ENCODE data around the gene CLEC4F. TPM values are rescaled to one million over a fixed set of nuclear protein-coding genes. Genes with fewer than 3 reads are reported as not detected.

CLEC4F gene
- total and polyA plus RNA-seq, 2 of the 4 experiments (the other 2 are of a cell fraction), result not detected

GRCh38 chr2:70769450-70769849 lies 50.9 kb downstream of the CLEC4F start:
- CTCF ChIA-PET, result interaction anchor here (0.6 kb wide), 1 partner anchor 1208 kb away, joined by 4 read pairs; no protein-coding TSS in a partner anchor
- Histone ChIP-seq H2AK5ac (ENCODE audit: low read depth, low read length) (no peak overlapping the region), H4K5ac (ENCODE audit: low read depth, low read length) (no peak overlapping the region), H3K79me1 (ENCODE audit: low read depth in 1 of 2, low read length in 2 of 2) (no peaks in the 10 kb centered on the region), H4K20me1 (ENCODE audit: insufficient read depth, low read length) (no peaks in the 10 kb centered on the region), H3K23ac (ENCODE audit: low read depth, low read length) (no peak overlapping the region), H2BK120ac (ENCODE audit: low read depth, low read length) (no peak overlapping the region), H3K4me2 (ENCODE audit: low read depth, low read length) (no peak overlapping the region), H3K56ac (ENCODE audit: extremely low read depth, insufficient read depth, low read length) (no peak overlapping the region), H3K14ac (replicated peaks; ENCODE audit: low read depth, low read length) (no peak overlapping the region), H3K4ac (ENCODE audit: low read depth, low read length) (no peak overlapping the region), H3K9me3 (ENCODE audit: control insufficient read depth, insufficient read depth, low read length) (no peaks in the 10 kb centered on the region), H3K4me3 (ENCODE audit: insufficient read depth, low read depth, low read length) (no peak overlapping the region), H3K36me3 (ENCODE audit: control insufficient read depth, insufficient read depth, low read length) (no peaks in the 10 kb centered on the region), H3K18ac (ENCODE audit: low read depth, low read length) (no peak overlapping the region), H2BK15ac (ENCODE audit: low read depth, low read length) (no peak overlapping the region), H3K9ac (ENCODE audit: low read depth, low read length) (no peak overlapping the region), H4K91ac (ENCODE audit: insufficient read depth, low read depth, low read length) (no peak overlapping the region), H2AFZ (replicated peaks; ENCODE audit: low read length, poor library complexity) (no peak overlapping the region), H3K27me3 (ENCODE audit: control insufficient read depth, insufficient read depth, low read length) (peaks cover 46% of the 10 kb centered on the region), H2BK20ac (ENCODE audit: low read depth, low read length) (no peak overlapping the region), H3K27ac (ENCODE audit: insufficient read depth, low read length) (no peak overlapping the region), H4K8ac (ENCODE audit: low read depth in 2 of 2, low read length in 2 of 2) (no peak overlapping the region), H2BK5ac (ENCODE audit: low read depth, low read length, poor library complexity, severe bottlenecking) (no peak overlapping the region), H2AK9ac (replicated peaks; ENCODE audit: low read depth, low read length, poor library complexity) (no peak overlapping the region), H3K9me1 (ENCODE audit: insufficient read depth, low read length) (peaks cover 2% of the 10 kb centered on the region; the same call in 1 of the 2 replicates), H3K4me1 (ENCODE audit: control insufficient read depth, insufficient read depth, low read length) (no peaks in the 10 kb centered on the region)
- no TSS peak for BruUV-seq (replicated peaks)
- WGBS, 2 experiments (ENCODE audit: extremely low coverage in 2 of 2, insufficient read length in 1 of 2), result no CpG with 5 or more reads among the region's 2 CpGs
- in situ Hi-C loops (cut with MboI; ENCODE audit: low sequenced_read_pairs) (no loop called here), intact Hi-C loops (cut with micrococcal nuclease) (no loop called here), dilution Hi-C loops (cut with HindIII; ENCODE audit: low sequenced_read_pairs, unreplicated experiment) (no loop called here)
- TF ChIP-seq CHD1 (IDR thresholded peaks at IDR 0.05; ENCODE audit: low read depth, low read length), result no peak
- no peak for TF ChIP-seq POLR2A (IDR thresholded peaks at IDR 0.05; ENCODE audit: low read depth, low read length)
- TF ChIP-seq CEBPB (IDR thresholded peaks at IDR 0.05; ENCODE audit: low read depth, low read length), result no peak
- no peak for TF ChIP-seq SMC3 (IDR thresholded peaks at IDR 0.05; ENCODE audit: low read depth, low read length)
- no peak for TF ChIP-seq CTCF (conservative IDR thresholded peaks at IDR 0.05; ENCODE audit: low read depth, low read length)
- no peak for TF ChIP-seq FOS (IDR thresholded peaks at IDR 0.05; ENCODE audit: low read depth, low read length)
- no peak for TF ChIP-seq MAFK (IDR thresholded peaks at IDR 0.05; ENCODE audit: low read depth, low read length)
- TF ChIP-seq MXI1 (IDR thresholded peaks at IDR 0.05; ENCODE audit: borderline replicate concordance, low read depth, low read length), result no peak
- TF ChIP-seq RFX5 (IDR thresholded peaks at IDR 0.05; ENCODE audit: low read depth, low read length), result no peak
- no peak for TF ChIP-seq NFE2L2 (IDR thresholded peaks at IDR 0.05; ENCODE audit: low read depth, low read length)
- no peak for TF ChIP-seq BHLHE40 (IDR thresholded peaks at IDR 0.05; ENCODE audit: low read depth, low read length)
- no peak for TF ChIP-seq MAZ (IDR thresholded peaks at IDR 0.05; ENCODE audit: borderline replicate concordance, low read depth, low read length)
- TF ChIP-seq ELK1 (IDR thresholded peaks at IDR 0.05; ENCODE audit: borderline replicate concordance, low read depth, low read length), result no peak
- TF ChIP-seq RCOR1 (IDR thresholded peaks at IDR 0.05; ENCODE audit: insufficient replicate concordance, low read length), result no peak
- ATAC-seq (ENCODE audit: low read depth), result no peak
- no peak for DNase-seq
- POLR2A ChIA-PET (ENCODE audit: unreplicated experiment), result no interaction called here
